IPS DF 4.7 (cell line): Measurements from ENCODE around the gene OSBPL3.

Source experiments
- DNase-seq: peaks from one replicate; pipeline ENCODE4 v3.0.0-alpha.2; 2013; ENCODE audit warnings: low spot score; ENCODE audit errors: extremely low read depth

The OSBPL3 gene

DNA sequence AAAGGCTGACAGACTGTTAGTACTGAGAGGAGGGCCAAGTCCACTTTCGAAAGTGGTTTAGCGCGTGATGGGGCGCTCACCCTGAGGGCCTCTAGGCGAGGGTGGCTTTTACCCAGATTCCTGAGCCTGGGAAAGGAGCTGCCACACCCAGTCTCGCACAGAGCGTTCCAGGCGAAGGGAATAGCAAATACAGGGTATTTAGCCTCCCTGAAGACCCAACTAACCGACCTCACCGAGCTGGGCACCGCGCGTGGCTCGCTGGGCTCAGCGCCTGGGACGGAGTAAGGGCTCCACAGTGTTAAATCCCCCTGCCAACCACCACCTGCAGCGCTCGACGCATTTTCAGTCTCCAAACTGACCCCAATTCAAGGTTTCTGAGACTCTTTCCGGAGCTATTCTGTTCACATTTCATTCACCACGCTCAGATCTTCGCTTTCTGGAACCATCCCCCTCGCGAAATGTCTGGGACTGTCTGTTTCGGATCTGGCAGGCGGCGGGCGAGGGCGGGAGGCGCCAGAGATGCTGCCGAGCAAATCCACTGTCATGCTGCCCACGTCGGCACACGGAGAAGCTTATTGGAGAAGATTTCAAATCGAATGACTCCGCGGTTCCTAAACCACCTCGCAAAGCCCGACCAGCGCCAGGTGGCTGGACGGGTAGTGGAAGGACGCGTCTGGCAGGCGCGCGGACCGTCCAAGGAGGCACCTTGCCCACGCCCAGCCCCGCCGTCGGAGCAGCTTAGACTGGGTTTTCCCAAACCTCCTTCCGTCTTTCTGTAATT is 1.4 kb upstream of the OSBPL3 start:
- DNase-seq, result no peak

DNA sequence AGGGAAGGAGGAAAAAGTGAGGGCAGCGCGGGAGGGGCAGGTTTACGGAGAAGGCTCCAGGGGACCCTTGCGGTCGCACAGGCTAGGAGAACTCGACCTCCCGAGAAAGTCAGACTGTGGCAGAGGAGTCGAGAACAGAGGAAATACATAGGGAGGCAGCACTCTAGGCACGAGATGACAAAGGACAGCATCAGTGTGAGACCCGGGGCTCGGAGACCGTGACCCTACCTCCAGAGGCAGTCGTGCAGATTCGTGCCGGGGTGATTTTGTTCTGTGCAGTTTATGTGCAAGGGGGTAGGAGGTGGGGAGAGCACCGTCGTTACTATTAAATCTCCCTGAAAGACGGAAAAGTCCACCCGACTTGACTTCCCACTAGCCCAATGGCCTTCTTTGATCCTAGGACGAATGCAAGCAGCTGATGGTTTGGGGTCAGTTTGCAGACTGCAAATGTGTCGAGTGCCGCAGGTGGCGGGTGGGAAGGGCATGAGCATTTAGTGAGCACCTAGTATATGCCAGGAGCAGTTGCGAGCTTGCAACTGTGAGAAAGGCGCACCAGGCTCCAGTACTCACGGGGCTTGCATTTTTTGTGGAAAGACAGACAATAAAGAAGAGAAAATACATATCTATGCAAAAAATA is 674 bp upstream of the OSBPL3 start:
- DNase-seq, result no peak

DNA sequence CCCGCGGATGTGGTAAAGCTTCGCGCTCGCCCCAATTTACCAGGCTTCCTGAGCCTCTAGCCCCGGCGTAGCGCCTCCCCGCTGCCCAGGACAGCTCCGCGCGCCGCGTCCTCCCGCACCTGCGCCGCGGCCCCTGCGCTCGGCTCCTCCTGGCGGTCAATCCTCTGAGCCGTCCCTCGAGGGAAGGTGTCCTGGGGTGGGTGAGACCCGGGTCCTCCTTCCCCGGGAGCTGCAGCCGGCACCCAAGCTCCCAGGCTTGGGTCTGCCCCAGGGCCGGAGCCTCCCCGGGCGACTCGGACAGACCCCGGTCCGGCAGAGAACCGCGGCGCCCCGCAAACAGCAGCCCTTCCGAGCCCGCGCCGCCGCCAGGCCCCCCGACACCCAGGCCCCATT is 512 bp downstream of the OSBPL3 start:
- DNase-seq, result no peak

DNA sequence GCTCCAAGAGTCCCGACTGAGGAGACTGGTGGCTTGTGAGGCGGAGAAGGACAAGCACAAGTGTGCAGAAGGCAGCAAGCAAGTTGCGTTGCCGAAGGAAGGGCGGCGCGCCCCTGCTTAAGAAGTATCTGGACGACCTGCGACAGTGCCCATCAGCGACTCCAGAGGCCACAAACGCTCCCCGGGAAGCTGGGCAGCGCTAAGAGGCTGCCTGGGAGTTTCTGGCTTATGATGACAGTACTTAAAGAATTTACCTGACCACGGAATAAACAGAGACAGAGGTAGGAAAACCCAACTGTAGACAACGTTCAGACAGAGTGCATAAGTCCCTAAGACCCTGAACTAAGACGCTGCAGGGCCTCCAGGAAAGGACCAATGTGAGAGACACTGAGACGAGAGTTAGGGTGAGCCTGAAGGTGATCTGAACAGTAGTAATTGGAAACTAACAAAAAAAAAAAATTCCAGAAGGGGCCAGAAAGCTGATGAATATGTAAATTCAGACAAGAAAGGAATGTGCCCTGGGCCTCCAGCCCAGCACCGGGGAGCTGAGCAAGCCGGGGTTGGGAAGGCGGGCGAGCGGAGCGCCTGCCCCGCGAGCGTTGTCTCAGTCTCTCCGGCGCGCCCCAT is 1.0 kb downstream of the OSBPL3 start:
- DNase-seq, result no peak

DNA sequence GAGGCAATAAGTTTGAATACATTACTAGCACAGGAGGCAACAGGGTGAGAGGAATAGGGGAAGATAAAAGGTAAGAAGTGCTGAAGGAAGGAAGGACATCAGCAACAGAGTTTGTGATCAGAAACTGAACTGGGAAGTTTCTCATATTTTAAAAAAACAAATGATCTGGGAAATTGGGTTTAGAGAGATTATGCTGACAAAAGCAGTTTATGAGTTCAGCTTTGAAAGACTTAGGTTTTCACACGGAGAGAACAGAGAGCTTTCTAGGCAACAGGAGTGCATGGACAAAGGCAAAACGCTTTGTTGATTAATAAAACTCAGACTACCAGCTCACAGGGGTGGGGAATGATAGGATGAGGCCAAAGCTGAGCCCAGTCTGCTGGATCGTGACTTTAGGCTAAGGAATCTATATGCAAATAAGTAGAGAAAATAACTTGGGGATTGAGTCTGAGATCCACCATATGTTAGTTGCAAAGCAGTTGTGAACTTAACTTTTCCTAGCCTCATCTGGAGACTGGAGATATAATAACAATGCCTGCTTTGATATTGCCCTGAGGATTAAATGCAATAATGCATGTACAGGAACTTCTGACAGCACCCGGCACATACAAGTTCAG is 4.2 kb downstream of the OSBPL3 start:
- DNase-seq, result no peak

DNA sequence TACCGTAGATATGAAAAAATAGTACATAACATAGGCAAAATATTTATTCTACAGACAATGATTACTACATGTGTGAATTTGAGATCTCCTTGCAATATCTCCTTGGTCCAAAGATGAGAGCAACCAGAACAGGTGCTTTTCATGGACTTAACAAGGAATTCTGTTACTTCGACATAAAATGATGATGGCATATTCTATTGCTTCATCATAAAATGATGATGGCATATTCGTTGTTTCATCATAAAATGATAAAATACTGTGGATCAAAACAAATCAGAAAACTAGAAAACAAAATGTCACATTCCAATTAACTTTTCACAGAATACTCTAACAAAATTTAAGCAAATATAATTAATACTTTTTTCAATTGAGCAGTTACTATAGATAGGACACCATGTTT is 4.8 kb downstream of the OSBPL3 start:
- DNase-seq, result no peak

DNA sequence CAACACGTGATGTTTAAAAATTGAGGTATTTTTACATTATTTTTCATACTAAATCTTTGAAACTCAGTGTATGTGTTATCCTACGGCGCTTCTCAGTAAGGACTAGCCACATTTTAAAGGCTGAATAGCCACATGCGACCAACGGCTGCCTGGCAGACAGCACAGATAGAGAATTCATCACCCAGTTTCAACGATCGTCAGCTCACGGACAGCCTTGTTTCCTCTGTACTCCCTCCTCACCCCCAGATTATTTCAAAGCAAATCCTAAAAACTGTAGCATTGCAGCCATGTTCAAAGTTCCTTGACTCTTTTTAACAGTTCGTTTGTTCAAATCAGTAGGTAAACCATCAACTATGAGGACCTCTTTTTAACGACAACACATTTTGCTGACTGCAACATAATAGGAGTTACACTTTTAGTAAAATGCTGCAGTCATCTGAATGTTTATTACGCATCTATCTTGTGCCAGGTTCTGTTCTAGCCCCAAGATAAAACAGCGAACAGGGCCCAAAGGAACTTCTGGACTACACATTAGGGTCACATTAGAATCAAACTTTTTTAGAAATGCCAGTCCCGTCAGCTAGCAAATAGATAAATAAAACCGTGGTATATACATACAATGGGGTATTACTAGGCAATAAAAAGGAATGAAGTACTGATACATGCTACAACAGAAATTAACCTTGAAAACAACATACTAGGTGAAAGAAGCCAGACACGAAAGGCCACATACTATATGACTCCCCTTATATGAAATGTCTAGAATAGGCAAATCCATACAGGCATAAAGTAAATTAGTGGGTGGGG is 5.7 kb downstream of the OSBPL3 start:
- DNase-seq, result no peak

DNA sequence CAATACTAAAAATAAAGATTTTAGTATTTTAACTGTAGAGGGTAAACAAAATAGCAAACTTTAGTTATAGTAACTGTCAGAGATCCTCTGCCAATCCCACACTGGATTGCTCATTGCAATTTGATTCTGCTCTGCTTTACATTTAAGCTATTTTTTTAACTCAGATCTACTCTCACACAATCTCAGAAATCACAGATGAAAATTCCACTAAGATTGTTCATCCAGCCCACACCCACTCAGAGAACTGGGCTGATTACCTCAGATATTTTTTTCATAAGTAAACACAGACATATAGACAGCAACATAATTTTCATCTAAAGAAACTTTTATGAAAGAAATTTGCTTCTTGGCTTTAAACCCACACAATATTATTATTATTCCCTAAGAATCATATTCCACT is 7.0 kb downstream of the OSBPL3 start:
- no peak for DNase-seq

DNA sequence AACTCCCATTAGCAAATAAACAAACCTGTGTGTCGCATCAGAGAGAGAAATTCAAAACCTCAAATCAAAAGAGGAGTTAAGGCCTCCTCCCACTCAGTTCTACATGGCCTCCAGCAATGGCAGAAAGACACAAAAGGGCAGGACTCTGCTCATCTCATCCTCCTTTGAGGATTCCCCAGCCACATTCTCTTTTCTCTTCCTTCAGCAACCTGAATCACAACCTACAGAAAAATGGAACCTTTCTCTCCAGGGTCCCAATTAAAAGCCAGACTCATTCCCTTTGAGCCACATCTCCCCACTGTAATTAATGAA is 7.9 kb downstream of the OSBPL3 start:
- DNase-seq, result no peak

DNA sequence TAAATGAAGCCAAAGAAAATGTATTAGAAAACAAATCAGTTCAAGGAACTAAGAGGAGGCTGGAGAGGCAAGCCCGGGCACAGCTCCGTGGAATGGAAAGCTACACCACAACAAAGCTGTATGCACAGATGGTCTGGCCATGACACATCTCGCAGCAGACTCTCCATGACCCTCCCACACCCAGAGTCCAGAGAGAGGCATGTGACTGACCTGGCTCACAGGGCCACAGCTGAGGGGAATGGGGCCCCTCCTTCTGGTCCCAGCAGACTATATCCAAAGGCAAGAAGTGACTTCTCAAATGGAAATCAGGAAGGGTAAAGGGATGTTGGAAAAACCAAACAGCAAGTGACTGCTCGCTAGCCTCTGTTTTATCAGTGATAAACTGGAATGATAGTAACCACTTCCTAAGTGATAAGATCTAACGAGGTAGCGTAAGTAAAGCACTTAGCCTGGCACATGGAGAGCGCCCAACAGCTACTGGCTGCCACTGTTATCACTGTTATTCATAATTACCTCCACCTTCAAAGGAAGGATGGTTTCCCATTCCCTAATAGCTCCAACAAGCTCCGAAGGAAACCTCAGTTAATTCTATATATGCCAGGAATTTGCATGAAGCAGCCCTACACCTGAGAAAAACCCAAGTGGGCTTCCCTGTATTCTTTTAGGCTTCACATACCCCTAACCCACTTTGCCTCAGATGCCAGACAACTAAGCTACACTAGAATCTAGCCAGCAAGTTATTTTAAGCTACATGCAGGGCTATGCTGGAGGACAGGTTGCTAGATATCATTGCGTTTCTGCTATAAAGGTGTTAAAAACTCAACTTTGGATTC is 8.4 kb downstream of the OSBPL3 start:
- DNase-seq, result no peak

DNA sequence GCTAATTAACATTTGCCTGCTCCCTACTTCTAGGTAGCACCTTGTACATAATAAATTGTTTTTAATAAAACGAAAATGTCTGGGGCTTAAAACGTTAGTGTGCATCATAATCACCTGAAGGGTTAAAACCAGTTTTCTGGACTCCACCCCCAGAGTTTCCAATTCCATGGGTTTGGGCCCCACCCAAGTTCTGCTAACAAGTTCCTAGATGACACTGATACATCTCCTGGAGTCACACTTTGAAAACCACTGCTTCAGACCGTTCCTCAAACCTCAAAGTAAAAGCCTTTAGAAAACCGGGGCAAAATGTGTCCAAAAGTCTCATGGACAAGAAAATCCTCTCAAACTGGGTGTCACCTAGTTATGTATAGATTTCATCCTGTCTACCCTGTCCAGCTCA is 9.3 kb downstream of the OSBPL3 start:
- DNase-seq, result no peak

DNA sequence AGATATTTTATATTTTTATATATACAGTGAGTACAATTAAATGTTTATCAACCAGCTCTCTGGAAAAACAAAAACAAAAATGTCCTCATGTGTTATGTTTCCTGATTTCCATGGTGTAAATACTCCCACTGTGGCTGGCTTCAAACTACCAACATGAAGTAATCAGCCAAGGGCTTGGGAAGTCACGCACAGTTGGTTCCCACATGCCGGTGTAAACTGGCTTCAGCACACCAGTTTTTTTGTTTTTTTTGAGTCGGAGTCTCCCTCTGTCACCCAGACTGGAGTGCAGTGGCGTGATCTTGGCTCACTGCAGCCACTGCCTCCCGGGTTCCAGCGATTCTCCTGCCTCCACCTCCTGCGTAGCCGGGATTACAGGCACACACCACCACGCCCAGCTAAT is 11.8 kb downstream of the OSBPL3 start:
- DNase-seq, result no peak

DNA sequence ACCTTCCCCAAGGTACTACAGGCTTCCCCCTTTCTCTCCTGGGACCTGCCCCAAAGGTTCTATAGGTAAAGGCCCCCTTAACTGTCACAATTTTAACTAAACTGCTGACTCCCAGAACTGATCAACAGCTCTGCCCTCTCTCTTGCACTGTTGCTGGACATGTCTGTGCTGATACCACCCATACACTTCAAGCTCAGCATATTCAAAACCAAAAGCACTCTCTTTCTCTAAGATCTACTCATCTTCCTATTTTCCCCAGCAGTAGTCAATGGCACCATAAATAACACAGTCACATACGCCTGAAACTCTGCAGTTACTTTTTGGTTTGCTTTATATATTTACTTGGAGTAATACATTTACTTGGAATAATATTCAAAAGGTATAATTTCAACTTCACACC is 12.3 kb downstream of the OSBPL3 start:
- DNase-seq, result no peak

DNA sequence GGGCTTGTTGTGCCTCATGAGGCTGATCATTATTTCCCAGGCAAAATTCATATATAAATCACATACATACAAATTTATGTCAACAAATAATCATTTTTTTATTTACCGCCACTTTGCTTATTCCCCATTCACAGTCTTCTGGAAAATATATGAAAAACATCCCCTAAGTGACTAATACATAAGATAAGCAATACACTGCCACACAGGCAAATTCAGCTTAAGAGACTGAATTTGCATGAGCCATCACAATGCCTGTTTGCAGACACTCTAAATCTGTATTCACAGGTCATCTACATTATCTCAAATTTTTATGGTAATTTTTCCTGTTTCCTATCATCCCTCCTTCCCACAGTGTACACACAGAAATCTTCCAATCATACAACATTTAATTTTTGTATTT is 13.2 kb downstream of the OSBPL3 start:
- no peak for DNase-seq

DNA sequence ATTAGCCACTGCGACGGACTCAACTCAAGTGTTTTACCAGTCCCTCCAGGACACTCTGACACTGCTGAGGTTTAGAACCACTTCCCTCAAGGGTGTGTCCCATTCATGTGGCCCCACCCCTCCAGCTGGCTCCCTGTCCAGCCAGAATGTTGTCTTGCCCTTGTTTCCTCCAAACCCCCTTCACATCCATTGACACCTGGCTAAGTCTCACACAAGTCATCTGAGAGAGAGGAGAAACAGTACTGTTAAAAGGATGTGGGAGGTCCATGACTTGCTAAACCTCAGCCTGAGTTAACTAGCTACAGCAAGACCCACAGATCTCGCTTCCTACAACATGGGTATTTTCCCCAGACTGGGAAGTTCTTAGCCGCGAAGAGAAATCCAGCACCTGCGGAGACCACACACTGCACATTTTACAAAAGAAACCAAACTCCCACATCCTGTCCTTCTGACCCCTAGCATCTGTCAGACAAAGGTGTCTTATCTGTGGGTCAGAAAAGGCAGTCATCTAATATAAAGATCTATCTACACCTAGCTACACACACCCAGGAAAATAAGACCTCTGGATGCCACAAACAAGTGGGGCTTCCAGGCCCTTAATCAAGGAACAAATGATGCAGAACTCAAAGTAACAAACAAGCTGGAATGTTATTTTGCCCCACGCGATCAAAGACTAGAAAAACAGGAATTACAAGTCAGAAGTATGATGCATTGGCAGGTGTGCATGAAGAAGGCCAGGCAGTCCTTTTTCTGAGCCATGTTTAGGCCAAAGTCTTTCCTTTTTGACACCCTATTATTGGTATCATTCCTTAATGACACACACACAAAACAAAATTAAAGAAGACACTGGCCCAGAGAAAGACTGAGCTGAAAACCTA is 13.9 kb downstream of the OSBPL3 start:
- DNase-seq, result no peak

DNA sequence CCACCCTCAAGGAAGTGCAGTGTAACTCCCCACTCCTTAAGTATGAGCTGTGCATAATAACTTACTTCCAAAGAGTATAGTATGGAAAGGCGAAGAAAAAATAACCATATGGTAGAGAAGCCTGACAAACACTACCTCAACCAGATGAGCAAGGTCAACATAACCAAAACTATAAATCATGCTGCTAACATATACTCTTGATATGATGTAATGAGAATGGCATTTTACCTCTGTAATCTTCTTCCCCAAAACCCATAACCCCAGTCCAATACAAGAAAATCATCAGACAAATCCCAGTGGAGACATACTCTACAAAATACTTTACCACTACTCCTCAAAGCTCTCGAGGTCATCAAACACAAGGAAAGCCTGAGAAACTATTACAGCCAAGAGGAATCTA is 15.8 kb downstream of the OSBPL3 start:
- DNase-seq, result no peak

DNA sequence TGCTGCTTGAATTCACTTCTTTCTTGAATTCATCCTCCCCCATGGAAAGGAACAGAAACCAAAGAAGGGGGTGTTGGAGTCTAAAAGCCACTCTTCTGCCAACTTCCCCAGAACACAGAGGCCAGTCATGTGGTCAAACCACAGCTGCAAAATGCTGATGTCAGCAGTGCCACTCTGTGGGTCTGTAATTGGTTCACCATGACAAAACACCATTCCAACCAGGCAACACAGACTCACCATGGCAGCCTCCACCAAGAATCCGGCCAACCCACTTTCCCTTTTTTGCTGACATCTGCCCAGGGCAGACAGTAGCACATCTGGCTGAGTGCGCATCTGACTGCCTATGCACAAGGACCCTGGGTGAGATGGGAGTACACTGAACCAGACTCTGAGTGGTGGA is 16.8 kb downstream of the OSBPL3 start:
- DNase-seq, result no peak

DNA sequence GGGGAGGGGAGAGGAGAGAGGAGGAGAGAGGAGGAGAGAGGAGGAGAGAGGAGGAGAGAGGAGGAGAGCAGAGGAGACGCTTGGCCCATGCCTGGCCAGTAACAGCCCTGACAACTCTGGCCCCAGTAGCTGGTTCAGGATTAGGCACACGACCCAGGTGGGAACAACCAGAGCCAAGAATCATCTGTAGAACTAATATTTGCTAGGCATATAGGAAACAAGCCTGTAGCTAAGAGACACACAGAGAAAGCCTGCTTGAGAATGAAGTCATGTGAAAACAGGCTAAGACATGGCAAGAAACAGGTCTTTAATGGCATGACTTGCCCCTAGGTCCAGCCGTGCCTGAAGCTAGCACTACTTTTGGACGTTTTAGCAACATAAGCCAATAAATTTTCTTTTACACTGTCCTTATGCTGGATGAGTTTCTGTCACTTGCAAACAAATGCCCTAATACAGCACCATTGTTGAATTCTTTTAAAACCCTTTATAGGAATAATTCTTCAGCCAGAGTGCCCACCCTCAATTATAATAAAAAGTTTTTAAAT is 17.5 kb downstream of the OSBPL3 start:
- no peak for DNase-seq

DNA sequence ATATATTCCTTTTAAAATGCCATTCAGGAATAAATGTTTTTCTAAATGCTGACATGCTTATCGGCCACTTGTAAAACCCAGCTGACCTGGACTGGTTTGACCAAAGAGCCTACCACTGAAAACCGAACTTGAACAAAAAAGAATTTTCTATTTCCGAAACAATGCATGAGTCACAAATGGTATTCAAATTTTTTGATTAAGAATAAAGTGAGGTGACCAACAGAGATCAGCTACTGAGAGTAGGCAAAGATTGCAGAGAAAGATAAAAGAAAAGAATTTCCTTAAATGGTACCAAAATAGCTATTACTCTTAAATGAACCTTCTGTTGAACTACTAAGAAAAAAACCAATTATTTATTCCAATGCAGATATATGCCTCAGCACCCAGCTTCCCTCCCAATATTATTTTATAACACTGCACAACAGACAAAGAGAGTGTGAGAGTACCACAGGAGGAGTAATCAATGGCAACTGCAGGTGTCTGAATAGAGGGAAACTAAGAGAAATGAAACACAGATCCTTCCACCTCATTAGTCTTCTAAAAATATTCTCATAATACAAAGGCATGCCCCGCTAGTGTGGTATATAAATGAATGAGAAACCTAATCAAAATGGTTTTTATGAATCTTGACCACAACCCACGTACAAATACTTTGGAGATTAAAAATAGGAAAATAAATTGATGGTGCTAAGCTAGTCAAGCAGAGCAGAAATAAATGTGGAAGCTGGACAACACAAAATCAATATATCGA is 20.1 kb downstream of the OSBPL3 start:
- DNase-seq, result no peak
